Neural progenitor cell (in vitro differentiated cells): Measurements from ENCODE around the gene CYP26B1. TPM values are rescaled to one million over a fixed set of nuclear protein-coding genes. Genes with fewer than 3 reads are reported as not detected.

Source experiments
- DNase-seq: peaks from one replicate; pipeline ENCODE4 v3.0.0-alpha.2; 2016; ENCODE audit warnings: low spot score
- H2AFZ ChIP-seq: fragments of 200-600 bp; sonication (generic); replicated peaks from 2 replicates; pipeline ENCODE4 v1.6.1; 2016; ENCODE audit warnings: antibody characterized with exemption
- H3F3A ChIP-seq: fragments of 200-600 bp; sonication (generic); 2 replicates; pipeline ENCODE4 v1.6.1; 2016; ENCODE audit warnings: antibody characterized with exemption, low read depth
- H3K27ac ChIP-seq: fragments of 200-600 bp; sonication (generic); 2 replicates; pipeline ENCODE4 v1.5.1; 2016; ENCODE audit warnings: mild to moderate bottlenecking
- H3K27me3 ChIP-seq: fragments of 200-600 bp; sonication (generic); 2 replicates; pipeline ENCODE4 v1.6.1; 2016; ENCODE audit warnings: mild to moderate bottlenecking, moderate library complexity
- H3K36me3 ChIP-seq: fragments of 200-600 bp; sonication (generic); 2 replicates; pipeline ENCODE4 v1.5.1; 2016
- H3K4me1 ChIP-seq: fragments of 200-600 bp; sonication (generic); 2 replicates; pipeline ENCODE4 v1.6.1; 2016; ENCODE audit warnings: mixed run types
- H3K4me2 ChIP-seq: fragments of 200-600 bp; sonication (generic); 2 replicates; pipeline ENCODE4 v1.6.1; 2016
- H3K4me3 ChIP-seq: fragments of 200-600 bp; sonication (generic); 2 replicates; pipeline ENCODE4 v1.5.1; 2016
- H3K79me2 ChIP-seq: fragments of 200-600 bp; sonication (generic); 2 replicates; pipeline ENCODE4 v1.6.1; 2016; ENCODE audit warnings: low read depth
- H3K9ac ChIP-seq: fragments of 200-600 bp; sonication (generic); 2 replicates; pipeline ENCODE4 v1.6.1; 2016
- H3K9me3 ChIP-seq: fragments of 200-600 bp; sonication (generic); 2 replicates; pipeline ENCODE4 v1.5.1; 2016; ENCODE audit warnings: low read depth
- H4K20me1 ChIP-seq: fragments of 200-600 bp; sonication (generic); 2 replicates; pipeline ENCODE4 v1.6.1; 2016; ENCODE audit warnings: low read depth
- H3K27ac Mint-ChIP-seq: 3 replicates; pipeline ENCODE4 v1.8.0; 2021; ENCODE audit warnings: mixed read lengths
- H3K27me3 Mint-ChIP-seq: 2 replicates; pipeline ENCODE4 v1.8.0; 2022; ENCODE audit warnings: low read depth, mild to moderate bottlenecking, inconsistent platforms, moderate library complexity, mixed read lengths; ENCODE audit not compliant: insufficient read depth
- H3K36me3 Mint-ChIP-seq: 3 replicates; pipeline ENCODE4 v1.8.0; 2021; ENCODE audit warnings: mixed read lengths
- H3K4me1 Mint-ChIP-seq: 3 replicates; pipeline ENCODE4 v1.8.0; 2021; ENCODE audit warnings: mixed read lengths
- H3K4me3 Mint-ChIP-seq: 3 replicates; pipeline ENCODE4 v1.8.0; 2021; ENCODE audit warnings: mild to moderate bottlenecking, moderate library complexity, mixed read lengths
- H3K9me3 Mint-ChIP-seq: 3 replicates; pipeline ENCODE4 v1.8.0; 2020; ENCODE audit warnings: mixed read lengths
- EZH2 ChIP-seq: fragments of 200-600 bp; sonication (generic); IDR thresholded peaks from 2 replicates; pipeline ENCODE4 v1.6.1; 2017; ENCODE audit warnings: antibody characterized with exemption, mild to moderate bottlenecking, moderate library complexity
- EZH2phosphoT487 ChIP-seq: fragments of 200-600 bp; sonication (generic); IDR thresholded peaks from 2 replicates; pipeline ENCODE4 v1.6.1; 2017; ENCODE audit warnings: antibody characterized with exemption
- total RNA-seq: library from RNA; depleted of rRNA; stranded (reverse); fragments of >200 nt; gene quantifications from 2 replicates; pipeline ENCODE4 v1.2.3, GENCODE V29; 2015; ENCODE audit warnings: low replicate concordance
- TF ChIP-seq, protein P1 (sequence below): fragments of 200-600 bp; sonication (generic); IDR thresholded peaks from 2 replicates; pipeline ENCODE4 v1.5.1; 2017; ENCODE audit warnings: antibody characterized with exemption, mild to moderate bottlenecking

The CYP26B1 gene
- total RNA-seq, 1 donor from 2014 or later = 0.21 TPM

DNA sequence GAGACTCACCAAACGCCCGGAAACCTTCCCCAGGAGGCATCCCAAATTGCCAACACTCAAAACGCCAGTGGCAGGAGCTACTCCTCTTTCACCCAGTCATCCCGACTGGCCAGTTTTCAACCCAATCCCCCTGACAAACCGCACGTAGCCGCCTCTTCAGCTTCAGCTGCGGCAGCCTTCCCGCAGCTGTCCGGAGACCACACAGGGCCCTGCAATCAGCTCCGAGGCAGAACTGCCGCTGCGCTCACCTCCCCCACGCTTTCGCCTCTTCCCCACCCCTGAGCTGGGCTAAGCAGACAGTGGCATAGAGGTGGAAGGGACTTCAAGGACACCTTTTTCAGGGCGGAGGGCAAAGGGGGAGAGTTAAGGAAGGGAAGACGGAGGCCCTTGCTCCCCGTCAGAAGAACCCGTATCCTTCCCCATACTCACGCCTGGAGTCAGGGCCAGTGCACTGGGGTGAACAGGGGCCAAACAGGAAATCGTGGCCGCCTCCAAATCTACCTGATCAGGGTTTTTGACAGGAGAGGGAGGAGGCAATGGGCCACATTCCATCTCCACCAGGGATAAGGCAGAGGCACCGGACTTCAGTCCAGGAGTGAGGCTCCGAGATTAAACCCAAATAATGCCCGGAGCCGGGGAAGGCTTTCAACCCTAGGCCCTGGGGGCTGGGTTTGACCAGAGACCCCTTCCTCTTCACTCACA lies 16.9 kb downstream of the CYP26B1 start:
- no peak overlapping the region for H3K4me3 ChIP-seq
- no peak overlapping the region for H3K27ac ChIP-seq
- Mint-ChIP-seq H3K4me1 (peaks cover 16% of the 10 kb centered on the region), H3K9me3 (no peaks in the 10 kb centered on the region), H3K27ac (peak overlapping the region; percentile 66), H3K36me3 (no peaks in the 10 kb centered on the region), H3K4me3 (no peak overlapping the region), H3K27me3 (peaks cover 4% of the 10 kb centered on the region)
- H2AFZ ChIP-seq = peak overlapping the region; percentile 66
- peak; percentile 71 for DNase-seq
- H3K9ac ChIP-seq = no peak overlapping the region
- peak overlapping the region; percentile 50 for H3K4me2 ChIP-seq
- H3F3A ChIP-seq = peaks cover 13% of the 10 kb centered on the region
- TF ChIP-seq EZH2phosphoT487 = no peak
- no peak for TF ChIP-seq EZH2
- TF ChIP-seq, protein P1, sequence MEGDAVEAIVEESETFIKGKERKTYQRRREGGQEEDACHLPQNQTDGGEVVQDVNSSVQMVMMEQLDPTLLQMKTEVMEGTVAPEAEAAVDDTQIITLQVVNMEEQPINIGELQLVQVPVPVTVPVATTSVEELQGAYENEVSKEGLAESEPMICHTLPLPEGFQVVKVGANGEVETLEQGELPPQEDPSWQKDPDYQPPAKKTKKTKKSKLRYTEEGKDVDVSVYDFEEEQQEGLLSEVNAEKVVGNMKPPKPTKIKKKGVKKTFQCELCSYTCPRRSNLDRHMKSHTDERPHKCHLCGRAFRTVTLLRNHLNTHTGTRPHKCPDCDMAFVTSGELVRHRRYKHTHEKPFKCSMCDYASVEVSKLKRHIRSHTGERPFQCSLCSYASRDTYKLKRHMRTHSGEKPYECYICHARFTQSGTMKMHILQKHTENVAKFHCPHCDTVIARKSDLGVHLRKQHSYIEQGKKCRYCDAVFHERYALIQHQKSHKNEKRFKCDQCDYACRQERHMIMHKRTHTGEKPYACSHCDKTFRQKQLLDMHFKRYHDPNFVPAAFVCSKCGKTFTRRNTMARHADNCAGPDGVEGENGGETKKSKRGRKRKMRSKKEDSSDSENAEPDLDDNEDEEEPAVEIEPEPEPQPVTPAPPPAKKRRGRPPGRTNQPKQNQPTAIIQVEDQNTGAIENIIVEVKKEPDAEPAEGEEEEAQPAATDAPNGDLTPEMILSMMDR = no peak
- peaks cover 28% of the 10 kb centered on the region for H3K4me1 ChIP-seq
- no peaks in the 10 kb centered on the region for H4K20me1 ChIP-seq
- no peaks in the 10 kb centered on the region for H3K9me3 ChIP-seq
- H3K79me2 ChIP-seq = no peaks in the 10 kb centered on the region
- H3K36me3 ChIP-seq = no peaks in the 10 kb centered on the region
- H3K27me3 ChIP-seq = no peaks in the 10 kb centered on the region

DNA sequence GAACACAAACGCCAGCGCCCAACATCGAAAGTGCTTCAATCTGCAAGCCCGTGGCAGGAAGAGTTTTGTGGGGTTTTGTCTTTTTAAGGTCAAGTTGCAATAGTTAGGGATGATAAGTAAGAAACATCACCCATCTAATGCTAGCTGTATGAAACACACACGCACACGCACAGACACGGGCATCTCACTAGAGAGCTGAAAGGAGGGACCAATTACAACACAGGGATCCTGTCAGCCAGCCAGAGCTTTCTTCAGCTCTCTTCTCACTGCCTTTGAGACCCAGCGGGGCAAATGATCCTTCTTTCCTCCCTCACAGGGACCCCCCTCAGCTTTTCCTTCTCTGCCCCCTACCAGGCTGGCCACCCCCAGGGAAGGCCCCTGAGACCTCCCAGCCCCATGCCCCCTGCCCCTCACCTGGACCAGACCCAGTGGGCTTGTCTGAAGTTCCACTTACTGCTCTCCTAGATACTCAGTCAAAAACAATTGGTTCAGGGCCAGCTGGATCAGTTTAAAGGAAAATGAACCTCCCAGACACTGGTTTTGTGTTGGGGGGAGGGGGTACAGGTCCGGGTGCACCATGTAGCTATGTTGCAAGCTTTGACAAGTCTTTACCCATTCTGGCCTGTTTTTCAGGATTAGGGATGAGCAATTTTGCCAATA lies 17.9 kb downstream of the CYP26B1 start:
- Mint-ChIP-seq H3K4me1 (peaks cover 16% of the 10 kb centered on the region), H3K4me3 (no peak overlapping the region), H3K9me3 (no peaks in the 10 kb centered on the region), H3K27me3 (peaks cover 4% of the 10 kb centered on the region), H3K27ac (no peak overlapping the region), H3K36me3 (no peaks in the 10 kb centered on the region)
- peaks cover 13% of the 10 kb centered on the region for H3F3A ChIP-seq
- H3K36me3 ChIP-seq = no peaks in the 10 kb centered on the region
- no peaks in the 10 kb centered on the region for H3K9me3 ChIP-seq
- DNase-seq = no peak
- H3K4me1 ChIP-seq = peaks cover 27% of the 10 kb centered on the region
- no peak overlapping the region for H3K9ac ChIP-seq
- H3K27ac ChIP-seq = no peak overlapping the region
- no peaks in the 10 kb centered on the region for H3K27me3 ChIP-seq
- no peaks in the 10 kb centered on the region for H3K79me2 ChIP-seq
- peak overlapping the region; percentile 50 for H3K4me2 ChIP-seq
- no peak for TF ChIP-seq EZH2phosphoT487
- TF ChIP-seq, protein P1 = no peak
- no peak for TF ChIP-seq EZH2
- no peak overlapping the region for H3K4me3 ChIP-seq
- H4K20me1 ChIP-seq = no peaks in the 10 kb centered on the region
- no peak overlapping the region for H2AFZ ChIP-seq

GRCh38 chr2:72128843-72129227 lies 18.8 kb downstream of the CYP26B1 start:
- no peaks in the 10 kb centered on the region for H3K36me3 Mint-ChIP-seq
- H3K9me3 Mint-ChIP-seq = no peaks in the 10 kb centered on the region
- no peak for DNase-seq

More at GRCh38 chr2:72128843-72129227, 18.8 kb downstream of the CYP26B1 start:
- Histone ChIP-seq H3K9ac (no peak overlapping the region), H3K36me3 (no peaks in the 10 kb centered on the region), H3K4me1 (peaks cover 27% of the 10 kb centered on the region), H4K20me1 (no peaks in the 10 kb centered on the region), H3K4me2 (no peak overlapping the region), H3F3A (peaks cover 13% of the 10 kb centered on the region), H3K79me2 (no peaks in the 10 kb centered on the region), H3K9me3 (no peaks in the 10 kb centered on the region), H3K4me3 (no peak overlapping the region), H3K27ac (no peak overlapping the region), H3K27me3 (no peaks in the 10 kb centered on the region), H2AFZ (no peak overlapping the region)
- no peak for TF ChIP-seq EZH2
- no peak for TF ChIP-seq EZH2phosphoT487
- TF ChIP-seq, protein P1 = no peak
- Mint-ChIP-seq H3K4me1 (peaks cover 16% of the 10 kb centered on the region), H3K27ac (peak overlapping the region; percentile 30), H3K4me3 (peak overlapping the region; percentile 63), H3K27me3 (peaks cover 4% of the 10 kb centered on the region)
